H1 (cell line): Measurements from ENCODE around the gene SLC35F1. TPM values are rescaled to one million over a fixed set of nuclear protein-coding genes. Genes with fewer than 3 reads are reported as not detected.

ENCODE experiments used
- CTCF ChIA-PET: fragments of 300-600 bp; sonication (Branson Sonifier 250); formaldehyde crosslinking; loops from one replicate; lab custom pipeline; 2021; ENCODE audit not compliant: partially characterized antibody; lab: Charles Lee
- POLR2A ChIA-PET: fragments of 300-600 bp; sonication (Branson Sonifier 250); formaldehyde crosslinking; loops from one replicate; lab custom pipeline; 2021; ENCODE audit warnings: inconsistent platforms; ENCODE audit not compliant: partially characterized antibody; lab: Charles Lee
- DNase-seq, 2 experiments: peaks; one replicate each; pipeline versions ENCODE4 v3.0.0 to v3.0.0-alpha.2; 2010 to 2022; ENCODE audit warnings: low spot score in 2 of 2, low read depth in 1 of 2, mixed read lengths in 1 of 2
- FAIRE-seq: peaks from 2 replicates; lab custom pipeline; 2011; peaks lifted over from hg19 to GRCh38; lab: Jason Lieb, UNC
- H2AFZ ChIP-seq: 2 replicates; pipeline ENCODE4 v1.8.1; 2012; ENCODE audit warnings: low read length, inconsistent platforms
- H2AK5ac ChIP-seq: 2 replicates; pipeline ENCODE4 v1.6.1; 2013; ENCODE audit warnings: low read depth, low read length
- H2BK120ac ChIP-seq: replicated peaks from 2 replicates; pipeline ENCODE3; 2013; ENCODE audit warnings: low read depth, low read length, inconsistent platforms
- H2BK12ac ChIP-seq: 2 replicates; pipeline ENCODE4 v1.6.1; 2013; ENCODE audit warnings: low read depth, low read length
- H2BK15ac ChIP-seq: 2 replicates; pipeline ENCODE4 v1.6.1; 2013; ENCODE audit warnings: low read length
- H2BK20ac ChIP-seq: 2 replicates; pipeline ENCODE4 v1.6.1; 2013; ENCODE audit warnings: low read length
- H2BK5ac ChIP-seq: 2 replicates; pipeline ENCODE4 v1.6.1; 2013; ENCODE audit warnings: low read depth, low read length
- H3K14ac ChIP-seq: 2 replicates; pipeline ENCODE4 v1.6.1; 2013; ENCODE audit warnings: inconsistent platforms; ENCODE audit not compliant: insufficient read length
- H3K18ac ChIP-seq: 2 replicates; pipeline ENCODE4 v1.6.1; 2013; ENCODE audit warnings: low read length; ENCODE audit errors: extremely low read depth
- H3K23ac ChIP-seq: 2 replicates; pipeline ENCODE4 v1.6.1; 2013; ENCODE audit warnings: inconsistent platforms; ENCODE audit not compliant: insufficient read length
- H3K23me2 ChIP-seq: 2 replicates; pipeline ENCODE4 v1.6.1; 2013; ENCODE audit warnings: low read depth, low read length
- H3K27ac ChIP-seq: 2 replicates; pipeline ENCODE4 v1.6.1; 2011; ENCODE audit warnings: low read depth, low read length, inconsistent platforms
- H3K27me3 ChIP-seq, 4 experiments: replicated peaks in 1 of 4; 1 replicate in 1 of 4; 2 replicates in 3 of 4; pipeline versions ENCODE4 v1.6.1 to v1.8.1; 2011 to 2013; ENCODE audit warnings: low read length in 3 of 4, mild to moderate bottlenecking in 3 of 4, inconsistent platforms in 2 of 4, mixed read lengths in 2 of 4, moderate library complexity in 1 of 4; ENCODE audit not compliant: control insufficient read depth in 3 of 4, insufficient read depth in 3 of 4; ENCODE audit errors: extremely low read depth in 1 of 4
- H3K36me3 ChIP-seq, 4 experiments: 2 replicates each; pipeline versions ENCODE4 v1.6.1 to v1.8.1; 2011 to 2013; ENCODE audit warnings: mild to moderate bottlenecking in 4 of 4, low read length in 3 of 4, moderate library complexity in 2 of 4, control low read depth in 1 of 4, inconsistent platforms in 1 of 4; ENCODE audit not compliant: insufficient read depth in 4 of 4, control insufficient read depth in 2 of 4
- H3K4ac ChIP-seq: replicated peaks from 2 replicates; pipeline ENCODE3; 2013; ENCODE audit warnings: low read length, low read depth, mixed read lengths, inconsistent platforms; ENCODE audit not compliant: insufficient read length
- H3K4me1 ChIP-seq, 4 experiments: replicated peaks in 1 of 4; 1 replicate in 1 of 4; 2 replicates in 3 of 4; pipeline versions ENCODE4 v1.6.1 to v1.8.1; 2011 to 2013; ENCODE audit warnings: low read length in 3 of 4, inconsistent platforms in 2 of 4, mixed read lengths in 1 of 4; ENCODE audit not compliant: insufficient read depth in 4 of 4, control insufficient read depth in 3 of 4
- H3K4me2 ChIP-seq, 2 experiments: 2 replicates each; pipeline versions ENCODE4 v1.6.1 to v1.8.1; 2011 to 2013; ENCODE audit warnings: low read depth in 2 of 2, low read length in 2 of 2, control low read depth in 1 of 2, inconsistent platforms in 1 of 2, mild to moderate bottlenecking in 1 of 2; ENCODE audit not compliant: insufficient read depth in 1 of 2
- H3K4me3 ChIP-seq, 4 experiments: fragments of 200-600, 300-600 bp in 1 of 4; sonication (generic), shearing (Covaris generic), sonication (Bioruptor Twin) in 1 of 4; 2 replicates each; pipeline versions ENCODE4 v1.5.1 to v1.8.1; 2011 to 2016; ENCODE audit warnings: low read length in 4 of 4, low read depth in 3 of 4, control low read depth in 2 of 4, inconsistent platforms in 2 of 4, mild to moderate bottlenecking in 2 of 4, mixed read lengths in 1 of 4, moderate library complexity in 1 of 4; ENCODE audit not compliant: insufficient read depth in 2 of 4; ENCODE audit errors: extremely low read depth in 1 of 4
- H3K56ac ChIP-seq: replicated peaks from 2 replicates; pipeline ENCODE3; 2013; ENCODE audit warnings: low read depth, mild to moderate bottlenecking, mixed read lengths, low read length, inconsistent platforms; ENCODE audit not compliant: insufficient read length
- H3K79me1 ChIP-seq: 2 replicates; pipeline ENCODE4 v1.6.1; 2013; ENCODE audit warnings: low read depth, low read length, control low read depth
- H3K79me2 ChIP-seq, 2 experiments: 2 replicates each; pipeline versions ENCODE4 v1.6.1 to v1.8.1; 2012 to 2013; ENCODE audit warnings: low read length in 2 of 2, mild to moderate bottlenecking in 2 of 2, inconsistent platforms in 1 of 2; ENCODE audit not compliant: insufficient read depth in 2 of 2, control insufficient read depth in 1 of 2
- H3K9ac ChIP-seq, 4 experiments: replicated peaks in 1 of 4; 1 replicate in 1 of 4; 2 replicates in 3 of 4; pipeline versions ENCODE4 v1.6.1 to v1.8.1; 2011 to 2013; ENCODE audit warnings: low read depth in 3 of 4, low read length in 3 of 4, control low read depth in 2 of 4, mild to moderate bottlenecking in 2 of 4, moderate library complexity in 2 of 4, inconsistent platforms in 1 of 4; ENCODE audit errors: extremely low read depth in 1 of 4
- H3K9me3 ChIP-seq, 2 experiments: 2 replicates each; pipeline versions ENCODE4 v1.6.1 to v1.8.1; 2012 to 2013; ENCODE audit warnings: mild to moderate bottlenecking in 2 of 2, moderate library complexity in 2 of 2, control low read depth in 1 of 2, inconsistent platforms in 1 of 2, low read depth in 1 of 2, low read length in 1 of 2, mixed read lengths in 1 of 2; ENCODE audit not compliant: insufficient read depth in 2 of 2
- H4K20me1 ChIP-seq, 2 experiments: replicated peaks in 1 of 2; 2 replicates each; pipeline versions ENCODE3 to v1.8.1; 2011 to 2013; ENCODE audit warnings: inconsistent platforms in 2 of 2, low read length in 2 of 2, mild to moderate bottlenecking in 1 of 2; ENCODE audit not compliant: insufficient read depth in 2 of 2, control insufficient read depth in 1 of 2
- H4K5ac ChIP-seq: 2 replicates; pipeline ENCODE4 v1.6.1; 2013; ENCODE audit warnings: low read length, low read depth, mixed read lengths, inconsistent platforms; ENCODE audit not compliant: insufficient read length
- H4K8ac ChIP-seq: 2 replicates; pipeline ENCODE4 v1.8.0; 2013; ENCODE audit warnings: mild to moderate bottlenecking, moderate library complexity, low read length, inconsistent platforms; ENCODE audit not compliant: insufficient read depth; ENCODE audit errors: extremely low read depth
- H4K91ac ChIP-seq: replicated peaks from 2 replicates; pipeline ENCODE3; 2013; ENCODE audit warnings: low read length, mixed read lengths, inconsistent platforms; ENCODE audit not compliant: insufficient read length
- ATF3 ChIP-seq: IDR thresholded peaks from 2 replicates; pipeline ENCODE4 v1.6.1; 2011; ENCODE audit warnings: low read depth, mild to moderate bottlenecking, low read length; ENCODE audit not compliant: insufficient read depth
- BRCA1 ChIP-seq: IDR thresholded peaks from 2 replicates; pipeline ENCODE4 v1.6.1; 2012; ENCODE audit warnings: low read depth, low read length, improper control_type of control experiment
- FOSL1 ChIP-seq: IDR thresholded peaks from 2 replicates; pipeline ENCODE4 v1.6.1; 2011; ENCODE audit warnings: mild to moderate bottlenecking, low read depth, low read length, moderate library complexity; ENCODE audit not compliant: insufficient read depth
- GABPA ChIP-seq: IDR thresholded peaks from 2 replicates; pipeline ENCODE4 v1.6.1; 2011; ENCODE audit warnings: mild to moderate bottlenecking, low read length, moderate library complexity, borderline replicate concordance; ENCODE audit not compliant: insufficient read depth
- RFX5 ChIP-seq: IDR thresholded peaks from 2 replicates; pipeline ENCODE4 v1.6.1; 2011; ENCODE audit warnings: low read depth, low read length, improper control_type of control experiment, borderline replicate concordance
- SIRT6 ChIP-seq: IDR thresholded peaks from one replicate; pipeline ENCODE4 v1.7.1; 2012; ENCODE audit warnings: low read length, inconsistent platforms
- SP1 ChIP-seq: IDR thresholded peaks from 2 replicates; pipeline ENCODE4 v1.6.1; 2011; ENCODE audit warnings: low read depth, low read length
- WGBS, 2 experiments: shearing (Covaris generic) in 1 of 2; methylation state at CpG; one replicate each; pipeline versions ENCODE4 v1.1.6 to v1.1.7; 2013 to 2015; ENCODE audit warnings: low lambda C conversion rate in 2 of 2, mixed read lengths in 2 of 2, inconsistent platforms in 1 of 2, low coverage in 1 of 2, missing lambda C conversion rate in 1 of 2; ENCODE audit not compliant: insufficient replicate concordance in 2 of 2, insufficient coverage in 1 of 2, insufficient read length in 1 of 2; ENCODE audit errors: extremely low coverage in 1 of 2, missing lambda C conversion rate in 1 of 2; 5-methylcytosine and 5-hydroxymethylcytosine counted together
- polyA plus RNA-seq, 7 experiments: library from polyadenylated mRNA; depleted of rRNA in 3 of 7; stranded (reverse) in 5 of 7; unstranded in 2 of 7; fragments of >200 nt in 5 of 7; fragments of 200-250 nt in 2 of 7; gene quantifications; 1 replicate in 5 of 7; 2 replicates in 1 of 7; 4 replicates in 1 of 7; pipeline versions ENCODE4 v1.2.1 to v1.2.3, GENCODE V29; 2011 to 2013; ENCODE audit warnings: missing spikeins in 2 of 7, mixed read lengths in 2 of 7
- total RNA-seq: library from RNA; stranded (reverse); fragmentation: NEBNext Ultra II Directional; extraction: Animal tissue kit (Norgen Biotek cat#: 25700); gene quantifications from 2 replicates; pipeline ENCODE4 v1.2.1, GENCODE V29; 2021

The SLC35F1 gene
- total and polyA plus RNA-seq, 2 of the 8 experiments (the other 6 are each of a cell fraction or from before 2014, with no cell fraction given): 7.0 to 10.0 TPM

- no peak for FAIRE-seq
- TF ChIP-seq RFX5: no peak
- TF ChIP-seq SP1: no peak
- no peak for TF ChIP-seq FOSL1
- no peak for TF ChIP-seq SIRT6
- no peak for TF ChIP-seq GABPA
- no peak for TF ChIP-seq ATF3
- TF ChIP-seq BRCA1: no peak
Observed at GRCh38 chr6:118228886-118229285, 321.8 kb downstream of the SLC35F1 start.

More at GRCh38 chr6:118228886-118229285, 321.8 kb downstream of the SLC35F1 start:
- Histone ChIP-seq H3K79me1 (no peaks in the 10 kb centered on the region), H3K56ac (no peak overlapping the region), H3K18ac (no peak overlapping the region), H4K91ac (no peak overlapping the region), H3K4ac (no peak overlapping the region), H2AK5ac (no peak overlapping the region), H2BK120ac (no peak overlapping the region), H3K27ac (no peak overlapping the region), H3K4me1 (no peaks in the 10 kb centered on the region), H3K9me3 (no peaks in the 10 kb centered on the region), H2BK5ac (no peak overlapping the region), H2BK20ac (no peak overlapping the region), H2BK15ac (no peak overlapping the region), H3K23me2 (no peaks in the 10 kb centered on the region), H3K79me2 (no peaks in the 10 kb centered on the region), H3K4me3 (no peak overlapping the region), H2AFZ (no peak overlapping the region), H2BK12ac (no peak overlapping the region), H4K20me1 (no peaks in the 10 kb centered on the region), H3K14ac (no peak overlapping the region), H3K23ac (no peak overlapping the region), H3K4me2 (no peak overlapping the region), H3K36me3 (no peaks in the 10 kb centered on the region), H4K5ac (no peak overlapping the region), H4K8ac (no peak overlapping the region), H3K9ac (no peak overlapping the region), H3K27me3 (no peaks in the 10 kb centered on the region)
- POLR2A ChIA-PET: no interaction called here
- DNase-seq: no peak
- 55% methylated on average over 3 of the region's 3 CpGs; no CpG with 5 or more reads in 1 of the 2 experiments for WGBS, 2 experiments
- CTCF ChIA-PET: no interaction called here
